ENCODE measurements around the gene DMAC2L. TPM values are rescaled to one million over a fixed set of nuclear protein-coding genes. Genes with fewer than 3 reads are reported as not detected.

The DMAC2L gene
- total and polyA plus RNA-seq, 10 of the 15 experiments (the other 5 are each of a cell fraction or from before 2014, with no cell fraction given) = 9.5 to 76.3 (median 28.2) TPM

- H3K4me2 ChIP-seq (ENCODE audit: control insufficient read depth, insufficient read depth) = no peak overlapping the region
These were observed 48.0 kb downstream of the DMAC2L start for GRCh38 chr14:50360093-50360492.

More at GRCh38 chr14:50360093-50360492, 48.0 kb downstream of the DMAC2L start:
- ChIA-PET POLR2A (interaction anchor here (0.6 to 1.1 kb wide), 2 partner anchors 16 to 463 kb away, joined by 3 to 4 read pairs; no protein-coding TSS in a partner anchor), SMC1A (ENCODE audit: uncharacterized antibody, unreplicated experiment) (interaction anchor here (1.6 kb wide), 2 partner anchors 14 to 15 kb away, joined by 4 to 10 read pairs; no protein-coding TSS in a partner anchor), RAD21 (ENCODE audit: unreplicated experiment) (interaction anchor here (0.6 to 1.5 kb wide), 2 partner anchors 15 to 457 kb away, joined by 3 to 6 read pairs; no protein-coding TSS in a partner anchor), CTCF (interaction anchor here (0.7 to 0.9 kb wide), 2 partner anchors 16 to 17 kb away, joined by 3 to 5 read pairs; no protein-coding TSS in a partner anchor)
- intact Hi-C loops (cut with micrococcal nuclease; ENCODE audit: unreplicated experiment) = no loop called here
- Histone ChIP-seq H3K27ac (ENCODE audit: control insufficient read depth, insufficient read depth) (no peak overlapping the region), H4K20me1 (ENCODE audit: control insufficient read depth, insufficient read depth) (no peaks in the 10 kb centered on the region), H2AFZ (ENCODE audit: control insufficient read depth, low read depth, low read length) (no peak overlapping the region), H3K4me1 (ENCODE audit: control insufficient read depth, insufficient read depth, low read length) (peaks cover 11% of the 10 kb centered on the region), H3K79me2 (ENCODE audit: control insufficient read depth, insufficient read depth, low read length) (peaks cover 4% of the 10 kb centered on the region), H3K9me3 (replicated peaks; ENCODE audit: control insufficient read depth, insufficient read depth, low read length) (no peaks in the 10 kb centered on the region; the same call in 2 of the 3 replicates), H3K36me3 (ENCODE audit: control insufficient read depth in 2 of 2, insufficient read depth in 2 of 2, low read length in 1 of 2) (peaks cover 0 to 4% of the 10 kb centered on the region in 2 experiments; a peak in 2 of 4 replicates), H3K27me3 (replicated peaks in 1 of 2; ENCODE audit: control insufficient read depth in 2 of 2, insufficient read depth in 2 of 2, low read length in 1 of 2) (no peaks in the 10 kb centered on the region), H3K4me3 (no peak overlapping the region), H3K9ac (ENCODE audit: control insufficient read depth, insufficient read depth, low read length) (no peak overlapping the region)
- ATAC-seq (no peak), FAIRE-seq (no peak), DNase-seq (ENCODE audit: low read depth, low spot score) (no peak)
- in situ Hi-C loops (cut with MboI) = no loop called here
- TF ChIP-seq SUZ12 (IDR thresholded peaks at IDR 0.05; ENCODE audit: unreplicated experiment) (no peak), EED (IDR thresholded peaks at IDR 0.05; ENCODE audit: low read depth) (no peak), IKZF2 (IDR thresholded peaks at IDR 0.05) (no peak), NFIC (IDR thresholded peaks at IDR 0.05; ENCODE audit: low read depth, low read length) (no peak), SMAD1 (IDR thresholded peaks at IDR 0.05; ENCODE audit: low read depth, partially characterized antibody) (no peak), ZNF622 (IDR thresholded peaks at IDR 0.05) (no peak), YBX1 (IDR thresholded peaks at IDR 0.05) (no peak), NFYB (IDR thresholded peaks at IDR 0.05; ENCODE audit: insufficient read depth, low read depth, low read length) (no peak), SIX5 (IDR thresholded peaks at IDR 0.05; ENCODE audit: low read depth, low read length, severe bottlenecking) (no peak)
- TF ChIP-seq, protein P1, sequence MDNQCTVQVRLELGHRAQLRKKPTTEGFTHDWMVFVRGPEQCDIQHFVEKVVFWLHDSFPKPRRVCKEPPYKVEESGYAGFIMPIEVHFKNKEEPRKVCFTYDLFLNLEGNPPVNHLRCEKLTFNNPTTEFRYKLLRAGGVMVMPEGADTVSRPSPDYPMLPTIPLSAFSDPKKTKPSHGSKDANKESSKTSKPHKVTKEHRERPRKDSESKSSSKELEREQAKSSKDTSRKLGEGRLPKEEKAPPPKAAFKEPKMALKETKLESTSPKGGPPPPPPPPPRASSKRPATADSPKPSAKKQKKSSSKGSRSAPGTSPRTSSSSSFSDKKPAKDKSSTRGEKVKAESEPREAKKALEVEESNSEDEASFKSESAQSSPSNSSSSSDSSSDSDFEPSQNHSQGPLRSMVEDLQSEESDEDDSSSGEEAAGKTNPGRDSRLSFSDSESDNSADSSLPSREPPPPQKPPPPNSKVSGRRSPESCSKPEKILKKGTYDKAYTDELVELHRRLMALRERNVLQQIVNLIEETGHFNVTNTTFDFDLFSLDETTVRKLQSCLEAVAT (IDR thresholded peaks at IDR 0.05) = no peak
- 100% methylated on average over 3 of the region's 3 CpGs for WGBS (ENCODE audit: insufficient coverage, insufficient replicate concordance, low lambda C conversion rate, missing lambda C conversion rate)
- no TSS peak for BruUV-seq (replicated peaks)
